Measurements from ENCODE around the gene KIF26A. TPM values are rescaled to one million over a fixed set of nuclear protein-coding genes. Genes with fewer than 3 reads are reported as not detected.

KIF26A gene
- total RNA-seq, 4 donors from 2014 or later, result 3.7 to 5.3 (median 4.5) TPM

- peak in 1 of 2 donors; percentile 81 for DNase-seq (ENCODE audit: low spot score in 2 of 2)
- 43 to 61% methylated on average over 19 of the region's 21 CpGs for WGBS, 2 donors
- intact Hi-C loops (cut with DNase I; ENCODE audit: low total_unique reads), result no loop called here
- no peak for TF ChIP-seq POLR2A (IDR thresholded peaks at IDR 0.05)
- TF ChIP-seq CTCF (IDR thresholded peaks at IDR 0.05), result no peak
- no peak overlapping the region for H3K4me3 ChIP-seq (ENCODE audit: low read depth, poor library complexity, severe bottlenecking)
Measured at GRCh38 chr14:104111301-104112112, 26.9 kb upstream of the KIF26A start.

- H3K4me3 ChIP-seq (ENCODE audit: low read depth, poor library complexity, severe bottlenecking), result no peak overlapping the region
- DNase-seq (ENCODE audit: low spot score in 2 of 2), result peak in 1 of 2 donors; percentile 78
- WGBS, 2 donors, result 63 to 71% methylated on average over 5 to 6 of the region's 6 CpGs
- TF ChIP-seq CTCF (IDR thresholded peaks at IDR 0.05) (no peak), POLR2A (IDR thresholded peaks at IDR 0.05) (no peak)
- intact Hi-C loops (cut with DNase I; ENCODE audit: low total_unique reads), result no loop called here
Measured at GRCh38 chr14:104112113-104112505, 26.3 kb upstream of the KIF26A start.

GRCh38 chr14:104112609-104113571 lies 25.5 kb upstream of the KIF26A start:
- no peak overlapping the region for H3K4me3 ChIP-seq (ENCODE audit: low read depth, poor library complexity, severe bottlenecking)
- intact Hi-C loops (cut with DNase I; ENCODE audit: low total_unique reads), result no loop called here
- TF ChIP-seq CTCF (IDR thresholded peaks at IDR 0.05) (no peak), POLR2A (IDR thresholded peaks at IDR 0.05) (no peak)
- DNase-seq (ENCODE audit: low spot score in 2 of 2), result peak in 1 of 2 donors; percentile 81
- 62 to 69% methylated on average over 8 to 13 of the region's 17 CpGs for WGBS, 2 donors

GRCh38 chr14:104113631-104114420 lies 24.6 kb upstream of the KIF26A start:
- no peak overlapping the region for H3K4me3 ChIP-seq (ENCODE audit: low read depth, poor library complexity, severe bottlenecking)
- DNase-seq (ENCODE audit: low spot score in 2 of 2), result peak in 1 of 2 donors; percentile 86
- intact Hi-C loops (cut with DNase I; ENCODE audit: low total_unique reads), result no loop called here
- WGBS, 2 donors, result 24 to 31% methylated on average over 9 of the region's 23 CpGs
- TF ChIP-seq POLR2A (IDR thresholded peaks at IDR 0.05) (no peak), CTCF (IDR thresholded peaks at IDR 0.05) (no peak)

- H3K4me3 ChIP-seq (ENCODE audit: low read depth, poor library complexity, severe bottlenecking), result no peak overlapping the region
- TF ChIP-seq POLR2A (IDR thresholded peaks at IDR 0.05) (no peak), CTCF (IDR thresholded peaks at IDR 0.05) (no peak)
- intact Hi-C loops (cut with DNase I; ENCODE audit: low total_unique reads), result no loop called here
- peak in 1 of 2 donors; percentile 81 for DNase-seq (ENCODE audit: low spot score in 2 of 2)
- WGBS, 2 donors, result 62 to 76% methylated on average over 11 to 26 of the region's 26 CpGs
Measured at GRCh38 chr14:104114421-104115130, 23.8 kb upstream of the KIF26A start.

Measured in lower leg skin (tissue), 4 donors.